Small intestine (tissue), 7 donors: ENCODE data around the gene ADAMTS13. TPM values are rescaled to one million over a fixed set of nuclear protein-coding genes. Genes with fewer than 3 reads are reported as not detected.

Source experiments
- DNase-seq, 2 donors: peaks; one replicate each; pipeline versions ENCODE4 v3.0.0 to v3.0.0-alpha.2; 2013
- FAIRE-seq: peaks from 2 replicates; lab custom pipeline; 2012; peaks lifted over from hg19 to GRCh38; lab: Jason Lieb, UNC
- H3K27ac ChIP-seq, 3 donors: one replicate each; pipeline ENCODE4 v1.5.1; 2013; ENCODE audit warnings: low read length in 2 of 3, mild to moderate bottlenecking in 2 of 3, control low read depth in 1 of 3, inconsistent platforms in 1 of 3, low read depth in 1 of 3, moderate library complexity in 1 of 3
- H3K27me3 ChIP-seq, 3 donors: one replicate each; pipeline ENCODE4 v1.6.1; 2013; ENCODE audit warnings: low read length in 3 of 3, inconsistent platforms in 1 of 3; ENCODE audit not compliant: control insufficient read depth in 3 of 3, insufficient read depth in 3 of 3
- H3K36me3 ChIP-seq, 3 donors: one replicate each; pipeline ENCODE4 v1.6.1; 2013; ENCODE audit warnings: low read length in 3 of 3, inconsistent platforms in 1 of 3, low read depth in 1 of 3, mild to moderate bottlenecking in 1 of 3, moderate library complexity in 1 of 3; ENCODE audit not compliant: control insufficient read depth in 3 of 3, insufficient read depth in 2 of 3
- H3K4me1 ChIP-seq, 3 donors: one replicate each; pipeline ENCODE4 v1.6.1; 2013; ENCODE audit warnings: low read length in 2 of 3, inconsistent platforms in 1 of 3, low read depth in 1 of 3, mild to moderate bottlenecking in 1 of 3, moderate library complexity in 1 of 3; ENCODE audit not compliant: control insufficient read depth in 3 of 3, insufficient read depth in 2 of 3
- H3K4me3 ChIP-seq, 3 donors: one replicate each; pipeline ENCODE4 v1.5.1; 2013; ENCODE audit warnings: low read length in 3 of 3, control low read depth in 1 of 3, inconsistent platforms in 1 of 3, low read depth in 1 of 3, mild to moderate bottlenecking in 1 of 3, moderate library complexity in 1 of 3
- H3K9me3 ChIP-seq, 2 donors: one replicate each; pipeline ENCODE4 v1.6.1; 2013; ENCODE audit warnings: low read depth in 1 of 2, low read length in 1 of 2; ENCODE audit not compliant: control insufficient read depth in 2 of 2, insufficient read depth in 1 of 2
- WGBS, 3 donors: extraction: QIAGEN DNeasy Blood & Tissue Kit; methylation state at CpG; one replicate each; pipeline ENCODE4 v1.1.7; 2013; 5-methylcytosine and 5-hydroxymethylcytosine counted together
- polyA plus RNA-seq, 4 donors: library from polyadenylated mRNA; stranded (reverse) in 3 of 4; unstranded in 1 of 4; fragments of 200-250 nt in 3 of 4; fragments of 120-200 nt in 1 of 4; gene quantifications; one replicate each; pipeline versions ENCODE4 v1.2.1 to v1.2.3, GENCODE V29; 2013
- donor health status: healthy with polysubstance abuse.
- donor health status: control.
- donor health status: control.
- donor health status: Bipolar disorder and iron deficiency.
- donor health status: healthy.

The ADAMTS13 gene
- polyA plus RNA-seq, 4 donors = 2.4 to 16.8 (median 7.4) TPM

GRCh38 chr9:133379153-133380086 is 42.7 kb upstream of the ADAMTS13 start:
- Histone ChIP-seq H3K4me1 (peaks cover 2 to 8% (median 3%) of the 10 kb centered on the region in 3 donors), H3K4me3 (no peak overlapping the region), H3K36me3 (no peaks in the 10 kb centered on the region), H3K27ac (no peak overlapping the region), H3K9me3 (peaks cover 0 to 7% of the 10 kb centered on the region in 2 donors), H3K27me3 (no peaks in the 10 kb centered on the region)
- WGBS, 3 donors = 92 to 95% (median 93%) methylated on average over 11 to 14 of the region's 14 CpGs
- DNase-seq (no peak), FAIRE-seq (no peak)

- no peaks in the 10 kb centered on the region for H3K27me3 ChIP-seq
- no peak overlapping the region for H3K4me3 ChIP-seq
- H3K4me1 ChIP-seq = peaks cover 2 to 5% (median 3%) of the 10 kb centered on the region in 3 donors
- FAIRE-seq (no peak), DNase-seq (no peak)
- H3K27ac ChIP-seq = no peak overlapping the region
- H3K36me3 ChIP-seq = no peaks in the 10 kb centered on the region
- peaks cover 0 to 7% of the 10 kb centered on the region in 2 donors for H3K9me3 ChIP-seq
- 83 to 92% (median 86%) methylated on average over 4 of the region's 4 CpGs for WGBS, 3 donors
Observed at GRCh38 chr9:133380734-133381133, 41.4 kb upstream of the ADAMTS13 start.

- WGBS, 3 donors = 78 to 93% (median 84%) methylated on average over 4 of the region's 4 CpGs
- Histone ChIP-seq H3K4me3 (no peak overlapping the region), H3K9me3 (peaks cover 0 to 7% of the 10 kb centered on the region in 2 donors), H3K4me1 (peaks cover 0 to 2% (median 0%) of the 10 kb centered on the region in 3 donors), H3K36me3 (no peaks in the 10 kb centered on the region), H3K27ac (no peak overlapping the region), H3K27me3 (no peaks in the 10 kb centered on the region)
- FAIRE-seq (no peak), DNase-seq (no peak)
Observed at GRCh38 chr9:133382507-133383141, 39.5 kb upstream of the ADAMTS13 start.

- Histone ChIP-seq H3K9me3 (no peaks in the 10 kb centered on the region), H3K4me3 (no peak overlapping the region), H3K27ac (no peak overlapping the region), H3K27me3 (no peaks in the 10 kb centered on the region), H3K4me1 (peaks cover 0 to 2% (median 0%) of the 10 kb centered on the region in 3 donors), H3K36me3 (no peaks in the 10 kb centered on the region)
- WGBS, 3 donors = 67 to 97% (median 91%) methylated on average over 3 of the region's 3 CpGs
- DNase-seq = no peak
- FAIRE-seq = no peak
Observed at GRCh38 chr9:133383438-133383837, 38.7 kb upstream of the ADAMTS13 start.

GRCh38 chr9:133384736-133385321 is 37.3 kb upstream of the ADAMTS13 start:
- Histone ChIP-seq H3K4me3 (no peak overlapping the region), H3K36me3 (no peaks in the 10 kb centered on the region), H3K9me3 (no peaks in the 10 kb centered on the region), H3K27ac (no peak overlapping the region), H3K4me1 (no peaks in the 10 kb centered on the region), H3K27me3 (no peaks in the 10 kb centered on the region)
- WGBS, 3 donors = 82 to 89% (median 85%) methylated on average over 17 of the region's 17 CpGs
- FAIRE-seq (no peak), DNase-seq (no peak)

- H3K4me1 ChIP-seq = peaks cover 0 to 1% (median 0%) of the 10 kb centered on the region in 3 donors
- WGBS, 3 donors = 86 to 90% (median 87%) methylated on average over 14 of the region's 14 CpGs
- DNase-seq (no peak), FAIRE-seq (no peak)
- H3K27me3 ChIP-seq = no peaks in the 10 kb centered on the region
- no peak overlapping the region for H3K4me3 ChIP-seq
- no peak overlapping the region for H3K27ac ChIP-seq
- H3K9me3 ChIP-seq = no peaks in the 10 kb centered on the region
- H3K36me3 ChIP-seq = no peaks in the 10 kb centered on the region
Observed at GRCh38 chr9:133385452-133385851, 36.7 kb upstream of the ADAMTS13 start.

GRCh38 chr9:133386338-133386737 is 35.8 kb upstream of the ADAMTS13 start:
- no peaks in the 10 kb centered on the region for H3K27me3 ChIP-seq
- DNase-seq = no peak

GRCh38 chr9:133387680-133388079 is 34.5 kb upstream of the ADAMTS13 start:
- DNase-seq = no peak
- H3K4me3 ChIP-seq = no peak overlapping the region
- H3K27me3 ChIP-seq = no peaks in the 10 kb centered on the region
- no peak overlapping the region for H3K27ac ChIP-seq
- no peak for FAIRE-seq
- WGBS, 3 donors = 82 to 88% (median 85%) methylated on average over 9 of the region's 9 CpGs
- no peaks in the 10 kb centered on the region for H3K36me3 ChIP-seq
- H3K4me1 ChIP-seq = peaks cover 0 to 6% (median 0%) of the 10 kb centered on the region in 3 donors
- H3K9me3 ChIP-seq = peaks cover 0 to 2% of the 10 kb centered on the region in 2 donors

More at GRCh38 chr9:133386338-133386737, 35.8 kb upstream of the ADAMTS13 start:
- Histone ChIP-seq H3K9me3 (no peaks in the 10 kb centered on the region), H3K27ac (no peak overlapping the region), H3K4me3 (no peak overlapping the region), H3K4me1 (peaks cover 0 to 6% (median 0%) of the 10 kb centered on the region in 3 donors), H3K36me3 (no peaks in the 10 kb centered on the region)
- FAIRE-seq = no peak
- WGBS, 3 donors = 79 to 90% (median 89%) methylated on average over 13 of the region's 13 CpGs
